Endothelial cell of umbilical vein (primary cell): Measurements from ENCODE around the gene SLC25A21. TPM values are rescaled to one million over a fixed set of nuclear protein-coding genes. Genes with fewer than 3 reads are reported as not detected.

Experiments
- BruUV-seq: library from RNA; stranded (reverse); fragments of 400-500 nt; replicated peaks from 2 replicates; lab custom pipeline; 2021; lab: Mats Ljungman, UMichigan
- CTCF ChIA-PET: fragments of 300-600, 350-600 bp; sonication (Branson Sonifier 250); formaldehyde crosslinking; loops from one replicate; lab custom pipeline; 2021; ENCODE audit warnings: antibody characterized with exemption, inconsistent platforms; lab: Charles Lee
- POLR2A ChIA-PET: fragments of 300-600, 350-600 bp; sonication (Branson Sonifier 250); formaldehyde crosslinking; loops from one replicate; lab custom pipeline; 2021; ENCODE audit warnings: antibody characterized with exemption, inconsistent platforms; lab: Charles Lee
- DNase-seq: peaks from one replicate; pipeline ENCODE4 v3.0.0-alpha.2; 2011; ENCODE audit warnings: low read depth, low spot score
- FAIRE-seq: peaks from 2 replicates; lab custom pipeline; 2011; peaks lifted over from hg19 to GRCh38; lab: Jason Lieb, UNC
- H2AFZ ChIP-seq: 2 replicates; pipeline ENCODE4 v1.6.0; 2012; ENCODE audit warnings: low read depth, low read length, control low read depth, inconsistent platforms
- H3K27ac ChIP-seq: 2 replicates; pipeline ENCODE4 v1.5.1; 2011; ENCODE audit warnings: low read depth, mild to moderate bottlenecking, control low read depth, low read length, moderate library complexity; ENCODE audit not compliant: insufficient read depth
- H3K27me3 ChIP-seq, 2 experiments: 2 replicates each; pipeline versions ENCODE4 v1.6.0 to v1.6.1; 2011; ENCODE audit warnings: low read length in 2 of 2, mixed read lengths in 1 of 2; ENCODE audit not compliant: control insufficient read depth in 2 of 2, insufficient read depth in 2 of 2
- H3K36me3 ChIP-seq, 2 experiments: 2 replicates in 1 of 2; 3 replicates in 1 of 2; pipeline ENCODE4 v1.5.1; 2011; ENCODE audit warnings: low read length in 2 of 2, mild to moderate bottlenecking in 1 of 2, moderate library complexity in 1 of 2; ENCODE audit not compliant: control insufficient read depth in 2 of 2, insufficient read depth in 2 of 2; ENCODE audit errors: extremely low read depth in 1 of 2
- H3K4me1 ChIP-seq: 3 replicates; pipeline ENCODE4 v1.5.1; 2011; ENCODE audit warnings: mild to moderate bottlenecking, low read length; ENCODE audit not compliant: control insufficient read depth, insufficient read depth; ENCODE audit errors: extremely low read depth
- H3K4me2 ChIP-seq: 2 replicates; pipeline ENCODE4 v1.6.1; 2011; ENCODE audit warnings: low read length, control low read depth, mixed read lengths; ENCODE audit not compliant: insufficient read depth
- H3K4me3 ChIP-seq, 3 experiments: fragments of 200-600 bp in 1 of 3; sonication (generic), shearing (Covaris generic) in 1 of 3; replicated peaks in 1 of 3; 2 replicates each; pipeline ENCODE4 v1.5.1; 2011 to 2016; ENCODE audit warnings: control low read depth in 3 of 3, low read length in 3 of 3, mild to moderate bottlenecking in 2 of 3, inconsistent platforms in 1 of 3, low read depth in 1 of 3, moderate library complexity in 1 of 3; ENCODE audit not compliant: insufficient read depth in 1 of 3
- H3K79me2 ChIP-seq: 2 replicates; pipeline ENCODE4 v1.6.0; 2012; ENCODE audit warnings: low read length, inconsistent platforms; ENCODE audit not compliant: control insufficient read depth, insufficient read depth
- H3K9ac ChIP-seq: replicated peaks from 2 replicates; pipeline ENCODE3; 2011; ENCODE audit warnings: low read length, control low read depth; ENCODE audit not compliant: insufficient read depth; ENCODE audit errors: extremely low read depth
- H3K9me1 ChIP-seq: replicated peaks from 3 replicates; pipeline ENCODE4 v1.6.0; 2011; ENCODE audit warnings: mild to moderate bottlenecking, low read length; ENCODE audit not compliant: control insufficient read depth, insufficient read depth; ENCODE audit errors: extremely low read depth
- H3K9me3 ChIP-seq: replicated peaks from 2 replicates; pipeline ENCODE4 v1.5.1; 2012; ENCODE audit warnings: low read length, inconsistent platforms; ENCODE audit not compliant: control insufficient read depth, insufficient read depth
- H4K20me1 ChIP-seq: replicated peaks from 2 replicates; pipeline ENCODE3; 2011; ENCODE audit warnings: mild to moderate bottlenecking, low read length; ENCODE audit not compliant: control insufficient read depth, insufficient read depth; ENCODE audit errors: extremely low read depth
- CTCF ChIP-seq, 2 donors: IDR thresholded peaks; 1 replicate in 1 of 2; 2 replicates in 1 of 2; pipeline ENCODE4 v1.5.1; 2011; ENCODE audit warnings: low read length in 2 of 2, mild to moderate bottlenecking in 2 of 2, moderate library complexity in 2 of 2, control low read depth in 1 of 2, inconsistent platforms in 1 of 2, low read depth in 1 of 2; ENCODE audit not compliant: insufficient read depth in 1 of 2; ENCODE audit errors: extremely low read depth in 1 of 2
- EZH2 ChIP-seq: IDR thresholded peaks from 2 replicates; pipeline ENCODE4 v1.6.1; 2012; ENCODE audit warnings: borderline replicate concordance, low read depth, mild to moderate bottlenecking, moderate library complexity, low read length, inconsistent platforms; ENCODE audit not compliant: severe bottlenecking
- FOS ChIP-seq: IDR thresholded peaks from 2 replicates; pipeline ENCODE4 v1.6.1; 2011; ENCODE audit warnings: mild to moderate bottlenecking, low read length, moderate library complexity, borderline replicate concordance; ENCODE audit not compliant: insufficient read depth
- GATA2 ChIP-seq: IDR thresholded peaks from 2 replicates; pipeline ENCODE4 v1.7.0; 2011; ENCODE audit warnings: low read depth, mild to moderate bottlenecking, moderate library complexity, mixed read lengths, low read length; ENCODE audit not compliant: insufficient read length, insufficient read depth
- JUN ChIP-seq: IDR thresholded peaks from 2 replicates; pipeline ENCODE4 v1.6.1; 2011; ENCODE audit warnings: borderline replicate concordance, low read depth; ENCODE audit not compliant: insufficient read length, insufficient read depth
- MAX ChIP-seq: IDR thresholded peaks from 2 replicates; pipeline ENCODE4 v1.6.1; 2011; ENCODE audit not compliant: insufficient read depth, insufficient read length
- MYC ChIP-seq: IDR thresholded peaks from one replicate; pipeline ENCODE4 v1.6.1; 2011; ENCODE audit warnings: mild to moderate bottlenecking, low read depth, low read length
- POLR2A ChIP-seq: IDR thresholded peaks from 2 replicates; pipeline ENCODE4 v1.6.1; 2012; ENCODE audit warnings: low read depth, mild to moderate bottlenecking, control low read depth, low read length
- POLR2AphosphoS5 ChIP-seq: IDR thresholded peaks from 2 replicates; pipeline ENCODE4 v1.6.1; 2012; ENCODE audit warnings: low read depth, mild to moderate bottlenecking, control low read depth, low read length, moderate library complexity; ENCODE audit not compliant: insufficient read depth
- dilution Hi-C: fragments of 300-500 bp; cut with MboI; formaldehyde crosslinking; loops from one replicate; pipeline ENCODE4 v1.15.0; 2019; ENCODE audit warnings: low sequenced_read_pairs; ENCODE audit not compliant: extremely low pct_ligation_motif_present
- intact Hi-C: fragments of 100-400 bp; cut with micrococcal nuclease; formaldehyde crosslinking; loops from one replicate; pipeline ENCODE4 v1.10.0; 2022
- polyA plus RNA-seq, 4 experiments: library from polyadenylated mRNA; depleted of rRNA in 3 of 4; stranded (reverse) in 3 of 4; unstranded in 1 of 4; fragments of >200 nt; gene quantifications; 2 replicates each; pipeline versions ENCODE4 v1.2.1 to v1.2.3, GENCODE V29; 2011 to 2012; ENCODE audit warnings: missing spikeins in 1 of 4
- total RNA-seq: library from RNA; stranded (reverse); gene quantifications from 2 replicates; pipeline ENCODE4 v1.2.3, GENCODE V29; 2021

The SLC25A21 gene
- total and polyA plus RNA-seq, 2 donors (not counting 3 experiments of a cell fraction or from before 2014, with no cell fraction given), result 0.98 to 1.4 TPM

GRCh38 chr14:37153483-37153882 is 18.9 kb downstream of the SLC25A21 start:
- FAIRE-seq, result no peak
- BruUV-seq, result no TSS peak
- Histone ChIP-seq H2AFZ (no peak overlapping the region), H3K79me2 (no peaks in the 10 kb centered on the region), H3K36me3 (no peaks in the 10 kb centered on the region), H3K4me3 (no peak overlapping the region), H3K4me2 (no peak overlapping the region), H3K27ac (no peak overlapping the region), H3K4me1 (no peaks in the 10 kb centered on the region), H3K9me3 (no peaks in the 10 kb centered on the region), H3K27me3 (peaks cover 4 to 7% of the 10 kb centered on the region in 2 experiments), H4K20me1 (no peaks in the 10 kb centered on the region), H3K9ac (no peak overlapping the region), H3K9me1 (no peaks in the 10 kb centered on the region)
- CTCF ChIA-PET, result interaction anchor here (0.8 to 3.2 kb wide), 9 partner anchors 11 to 600 kb away, joined by 3 to 21 read pairs (median 6); partner anchors contain the start of gene MIPOL1
- intact Hi-C loops, result loop anchor here (5.0 kb wide), 1 partner anchor 406 kb away; no protein-coding TSS in a partner anchor
- dilution Hi-C loops, result loop anchor here (10.0 kb wide), 1 partner anchor 509 kb away; no protein-coding TSS in a partner anchor
- TF ChIP-seq EZH2, result no peak
- TF ChIP-seq JUN, result no peak
- TF ChIP-seq MAX, result no peak
- no peak for TF ChIP-seq POLR2A
- TF ChIP-seq POLR2AphosphoS5, result no peak
- no peak for TF ChIP-seq FOS
- TF ChIP-seq GATA2, result no peak
- TF ChIP-seq CTCF (IDR thresholded peaks at IDR 0.05; ENCODE audit: extremely low read depth in 1 of 2, insufficient read depth in 1 of 2, low read depth in 1 of 2, low read length in 2 of 2), result no peak
- TF ChIP-seq MYC, result no peak
- no peak for DNase-seq
- POLR2A ChIA-PET, result no interaction called here
